Ishikawa (cell line): Measurements from ENCODE around the gene FHIT.

Experiments used
- YY1 ChIP-seq: IDR thresholded peaks from 2 replicates; pipeline ENCODE4 v1.6.1; 2012; ENCODE audit warnings: low read depth
- TF ChIP-seq, protein P1 (sequence below): IDR thresholded peaks from 2 replicates; pipeline ENCODE4 v1.6.1; 2012; ENCODE audit warnings: low read depth, mild to moderate bottlenecking

DNA sequence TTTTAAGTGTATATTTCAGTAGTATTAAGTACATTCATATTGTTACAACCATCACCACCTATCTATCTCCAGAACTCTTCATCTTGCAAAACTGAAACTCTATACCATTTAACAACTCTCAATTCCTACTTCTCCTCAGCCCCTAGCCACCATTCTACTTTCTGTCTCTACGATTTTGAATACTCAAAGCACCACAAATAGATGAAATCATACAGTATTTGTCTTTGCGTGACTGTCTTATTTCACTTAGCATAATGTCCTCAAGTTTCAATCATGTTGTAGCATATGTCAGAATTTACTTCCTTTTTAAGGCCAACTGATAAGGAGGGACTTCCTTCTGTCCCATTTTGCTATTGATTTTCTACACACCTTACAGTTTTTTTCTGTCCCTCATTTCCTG lies 593.3 kb downstream of the FHIT start:
- TF ChIP-seq, protein P1, sequence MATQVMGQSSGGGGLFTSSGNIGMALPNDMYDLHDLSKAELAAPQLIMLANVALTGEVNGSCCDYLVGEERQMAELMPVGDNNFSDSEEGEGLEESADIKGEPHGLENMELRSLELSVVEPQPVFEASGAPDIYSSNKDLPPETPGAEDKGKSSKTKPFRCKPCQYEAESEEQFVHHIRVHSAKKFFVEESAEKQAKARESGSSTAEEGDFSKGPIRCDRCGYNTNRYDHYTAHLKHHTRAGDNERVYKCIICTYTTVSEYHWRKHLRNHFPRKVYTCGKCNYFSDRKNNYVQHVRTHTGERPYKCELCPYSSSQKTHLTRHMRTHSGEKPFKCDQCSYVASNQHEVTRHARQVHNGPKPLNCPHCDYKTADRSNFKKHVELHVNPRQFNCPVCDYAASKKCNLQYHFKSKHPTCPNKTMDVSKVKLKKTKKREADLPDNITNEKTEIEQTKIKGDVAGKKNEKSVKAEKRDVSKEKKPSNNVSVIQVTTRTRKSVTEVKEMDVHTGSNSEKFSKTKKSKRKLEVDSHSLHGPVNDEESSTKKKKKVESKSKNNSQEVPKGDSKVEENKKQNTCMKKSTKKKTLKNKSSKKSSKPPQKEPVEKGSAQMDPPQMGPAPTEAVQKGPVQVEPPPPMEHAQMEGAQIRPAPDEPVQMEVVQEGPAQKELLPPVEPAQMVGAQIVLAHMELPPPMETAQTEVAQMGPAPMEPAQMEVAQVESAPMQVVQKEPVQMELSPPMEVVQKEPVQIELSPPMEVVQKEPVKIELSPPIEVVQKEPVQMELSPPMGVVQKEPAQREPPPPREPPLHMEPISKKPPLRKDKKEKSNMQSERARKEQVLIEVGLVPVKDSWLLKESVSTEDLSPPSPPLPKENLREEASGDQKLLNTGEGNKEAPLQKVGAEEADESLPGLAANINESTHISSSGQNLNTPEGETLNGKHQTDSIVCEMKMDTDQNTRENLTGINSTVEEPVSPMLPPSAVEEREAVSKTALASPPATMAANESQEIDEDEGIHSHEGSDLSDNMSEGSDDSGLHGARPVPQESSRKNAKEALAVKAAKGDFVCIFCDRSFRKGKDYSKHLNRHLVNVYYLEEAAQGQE: no peak
- TF ChIP-seq YY1: no peak
